OCI-M2 (cell line): ENCODE results near the gene RAB4A.

Source experiments
- DNase-seq: peaks from one replicate; lab custom pipeline; 2025; ENCODE audit not compliant: unreplicated experiment; lab: John Stamatoyannopoulos, UW

Gene RAB4A, protein sequence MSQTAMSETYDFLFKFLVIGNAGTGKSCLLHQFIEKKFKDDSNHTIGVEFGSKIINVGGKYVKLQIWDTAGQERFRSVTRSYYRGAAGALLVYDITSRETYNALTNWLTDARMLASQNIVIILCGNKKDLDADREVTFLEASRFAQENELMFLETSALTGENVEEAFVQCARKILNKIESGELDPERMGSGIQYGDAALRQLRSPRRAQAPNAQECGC

DNA sequence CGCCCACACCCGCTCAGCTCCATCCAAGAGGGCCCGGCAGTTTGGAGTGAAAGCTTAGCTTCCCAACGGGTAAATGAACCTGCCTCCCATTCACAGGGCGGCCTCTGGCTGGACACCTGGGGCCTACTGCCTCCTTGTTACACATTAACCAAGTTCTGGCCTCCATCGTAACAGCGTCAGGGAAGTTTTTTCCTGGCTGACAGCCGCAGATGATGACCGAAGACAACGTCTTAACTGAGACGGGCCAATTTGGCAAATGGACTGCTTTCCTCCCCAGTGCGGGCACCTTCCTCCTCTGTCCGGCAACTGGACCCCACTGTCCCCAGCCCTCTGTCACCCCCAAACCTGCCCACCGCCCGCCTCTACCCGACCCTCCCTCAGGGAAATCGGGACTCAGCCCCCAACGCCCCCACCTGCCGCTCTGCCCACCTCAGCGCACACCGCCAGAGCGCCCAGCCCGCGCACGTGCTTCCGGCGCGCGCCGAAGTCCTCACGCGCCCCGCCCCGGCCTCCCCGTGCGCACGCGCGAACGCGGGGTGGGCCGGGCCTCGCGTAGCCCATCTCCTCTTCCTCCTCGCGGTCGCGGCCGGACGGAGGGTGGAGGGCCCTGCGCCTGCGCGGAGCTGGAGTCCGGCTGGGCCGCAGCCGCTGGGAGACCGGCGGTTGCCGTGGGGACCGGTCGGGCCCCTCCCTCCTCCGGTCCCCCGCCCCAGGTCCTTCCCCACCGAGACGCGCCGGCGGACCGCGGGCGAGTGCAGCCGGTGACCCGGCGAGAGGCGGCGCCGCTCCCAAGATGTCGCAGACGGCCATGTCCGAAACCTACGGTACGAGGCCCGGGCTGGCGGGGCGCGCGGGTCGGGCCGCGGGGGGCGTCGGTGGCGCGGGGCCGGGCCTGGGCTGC is at the start of gene RAB4A:
Gene RAB4A (plus strand): TSS at position 565 of the 901 bp plus-strand sequence. CDS start 229 bp downstream, at position 794.
- DNase-seq = no peak

DNA sequence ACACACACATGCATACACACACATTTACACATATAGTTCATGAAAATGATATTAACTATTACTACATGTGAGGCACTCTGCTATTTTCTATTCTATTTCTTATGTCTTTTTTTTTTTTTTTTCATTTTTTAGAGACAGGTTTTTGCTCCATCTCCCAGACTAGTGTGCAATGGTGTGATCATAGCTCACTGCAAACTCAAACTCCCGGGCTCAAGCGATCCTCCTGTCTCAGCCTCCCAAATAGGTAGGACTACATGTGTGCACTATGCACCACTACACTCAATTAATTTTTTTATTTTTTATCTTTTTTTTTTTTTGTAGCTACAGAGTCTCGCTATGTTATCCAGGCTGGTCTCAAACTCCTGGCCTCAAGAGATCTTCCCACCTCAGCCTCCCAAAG is 48.8 kb upstream of the RAB4A start:
- DNase-seq = no peak

DNA sequence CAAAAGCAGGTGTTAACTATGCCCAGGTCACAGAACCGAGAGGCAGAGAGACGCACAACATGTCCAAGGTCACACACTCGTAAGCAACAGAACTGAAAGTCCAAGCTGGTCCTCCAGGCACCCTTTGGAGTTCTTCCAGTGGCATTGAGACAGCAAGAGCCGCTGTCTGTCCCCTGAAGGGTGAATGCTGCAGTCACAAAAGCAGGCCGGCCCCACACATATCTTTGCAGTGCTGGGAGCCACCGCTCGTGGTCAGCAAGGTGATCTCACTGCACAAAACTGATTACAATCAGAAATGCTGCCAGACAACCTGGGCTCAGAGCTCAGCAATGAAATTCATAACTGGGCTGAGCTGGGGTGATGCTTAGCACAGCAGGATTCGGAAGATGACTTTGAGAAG is 47.4 kb upstream of the RAB4A start:
- no peak for DNase-seq

DNA sequence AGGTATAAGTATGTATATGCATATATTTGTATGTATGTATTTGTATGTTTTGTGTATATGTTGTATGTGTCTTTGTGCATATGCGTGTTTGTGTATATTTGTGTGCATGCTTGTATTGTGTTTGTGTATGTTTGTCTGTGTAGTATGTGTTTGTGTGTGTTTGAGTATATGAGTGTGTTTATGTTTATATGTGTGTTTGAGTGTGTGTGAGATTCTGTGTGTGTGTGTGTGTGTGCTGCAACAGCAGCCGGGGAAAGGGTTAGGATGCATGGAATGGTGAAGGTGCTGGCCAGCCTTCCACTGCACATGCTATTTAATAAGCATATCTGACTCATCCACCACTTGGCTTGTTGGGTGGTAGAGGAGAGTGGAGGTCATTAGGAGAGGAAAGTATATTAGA is 46.6 kb upstream of the RAB4A start:
- no peak for DNase-seq

DNA sequence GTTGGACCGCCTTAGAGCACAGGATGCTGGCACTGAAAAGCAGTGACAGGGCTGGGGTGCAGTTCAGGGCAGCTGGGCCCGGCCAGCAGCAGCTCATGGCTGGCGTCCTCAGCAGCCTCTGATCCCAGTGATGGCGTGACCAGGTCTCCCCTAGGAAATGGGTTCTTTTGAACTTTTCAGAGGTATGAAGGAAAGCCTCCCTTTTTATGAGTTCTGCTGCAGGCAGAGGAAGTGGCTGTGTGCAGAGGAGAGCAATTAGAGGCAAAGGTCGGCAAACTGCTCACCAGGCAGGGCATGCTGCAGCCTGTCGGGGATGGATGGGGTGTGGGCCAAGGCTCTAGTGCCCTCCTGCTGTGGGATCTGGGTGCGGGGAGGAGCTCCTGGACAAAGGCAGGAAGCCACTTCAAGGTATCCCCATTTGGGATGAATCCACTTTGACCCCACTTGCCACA is 45.6 kb upstream of the RAB4A start:
- no peak for DNase-seq

DNA sequence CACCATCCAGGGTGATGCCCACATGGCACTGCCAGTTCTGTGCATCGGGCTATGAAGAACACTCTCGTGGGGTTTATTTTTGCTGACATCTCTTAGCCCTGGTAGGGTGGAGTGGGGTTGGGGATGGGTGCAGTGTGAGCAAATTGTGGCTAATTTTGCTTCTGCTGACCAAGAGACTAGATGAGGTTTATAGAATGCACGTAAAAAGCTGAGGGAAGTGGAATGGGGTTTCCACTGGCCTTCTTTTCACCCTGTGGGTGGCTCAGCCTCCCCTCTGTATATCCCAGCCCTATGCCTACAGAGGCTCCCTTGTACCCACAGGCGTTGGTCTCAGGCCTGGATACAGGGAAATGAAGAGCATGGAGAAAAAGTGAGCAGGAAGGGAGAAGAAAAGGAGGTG is 44.1 kb upstream of the RAB4A start:
- DNase-seq = no peak

DNA sequence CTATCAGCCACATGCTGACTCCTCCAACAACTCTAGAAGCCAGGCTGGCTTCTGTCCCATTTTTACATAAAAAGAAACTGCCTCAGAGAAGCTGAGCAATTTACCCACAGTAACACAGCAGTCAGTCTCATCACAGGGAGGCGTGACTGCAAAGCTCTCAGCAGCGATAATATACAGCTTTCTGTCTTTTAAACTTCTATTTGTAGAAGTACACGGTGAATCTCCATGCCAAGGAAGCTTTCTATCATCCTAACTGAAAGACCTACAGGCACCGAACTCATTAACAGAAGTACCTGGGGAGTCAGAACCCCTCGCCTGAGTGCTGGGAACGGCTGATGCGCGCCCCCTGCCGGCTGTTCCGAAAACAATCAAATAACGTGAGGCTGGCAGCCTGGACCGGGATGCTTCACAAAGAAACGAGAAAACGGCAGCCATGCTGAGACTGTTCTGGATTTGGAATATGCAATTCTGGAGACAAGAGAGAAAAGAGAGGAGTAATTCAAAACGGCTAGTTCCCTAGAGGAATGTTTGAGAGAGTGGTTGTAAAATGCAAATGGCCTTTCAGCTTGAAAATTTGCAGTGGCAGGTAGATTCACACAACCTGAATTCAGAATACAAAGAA is 43.5 kb upstream of the RAB4A start:
- no peak for DNase-seq

DNA sequence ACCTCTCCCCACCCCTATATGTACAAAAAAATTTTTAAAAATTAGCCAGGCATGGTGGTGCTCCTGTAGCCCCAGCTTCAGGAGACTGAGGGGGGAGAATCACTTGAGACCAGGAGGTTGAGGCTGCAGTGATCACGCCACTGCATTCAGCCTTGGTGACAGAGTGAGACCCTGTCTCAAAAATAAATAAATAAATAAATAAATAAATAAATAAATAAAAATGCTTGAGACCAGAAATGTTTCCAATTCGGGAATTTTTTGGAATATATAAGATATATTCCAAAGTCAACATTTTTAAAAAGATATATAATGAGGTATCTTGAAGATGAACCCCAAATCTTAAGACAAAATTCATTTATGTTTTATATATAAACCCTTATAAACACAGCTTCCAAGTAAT is 42.4 kb upstream of the RAB4A start:
- no peak for DNase-seq

DNA sequence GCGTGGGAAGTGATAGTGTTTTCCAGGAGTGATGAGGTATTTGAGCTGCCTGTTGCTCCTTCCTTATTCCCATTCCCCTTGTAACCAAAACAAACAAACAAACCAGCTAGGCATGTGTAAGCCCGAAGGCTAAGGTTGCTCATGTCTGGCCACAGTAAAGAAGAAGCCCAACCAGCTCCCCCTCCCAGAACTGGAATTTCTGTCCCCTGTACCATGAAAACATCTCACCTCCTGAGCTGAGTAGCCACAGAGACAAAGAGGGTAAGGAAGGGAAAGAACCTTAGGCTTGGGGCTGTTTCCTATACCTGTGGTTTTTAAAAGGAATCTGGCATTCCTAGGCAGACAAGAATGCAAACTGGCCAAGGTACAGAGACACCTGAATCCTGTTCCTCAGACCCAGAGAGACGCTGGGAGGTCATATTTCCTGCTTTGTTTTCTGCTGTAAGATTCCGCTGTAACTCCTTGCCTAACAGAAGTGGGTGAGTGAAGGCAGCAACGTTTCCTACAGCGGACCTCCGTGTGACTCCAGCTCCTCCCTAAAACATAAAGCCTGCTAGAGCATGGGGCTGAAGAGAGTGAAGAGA is 41.7 kb upstream of the RAB4A start:
- DNase-seq = no peak

DNA sequence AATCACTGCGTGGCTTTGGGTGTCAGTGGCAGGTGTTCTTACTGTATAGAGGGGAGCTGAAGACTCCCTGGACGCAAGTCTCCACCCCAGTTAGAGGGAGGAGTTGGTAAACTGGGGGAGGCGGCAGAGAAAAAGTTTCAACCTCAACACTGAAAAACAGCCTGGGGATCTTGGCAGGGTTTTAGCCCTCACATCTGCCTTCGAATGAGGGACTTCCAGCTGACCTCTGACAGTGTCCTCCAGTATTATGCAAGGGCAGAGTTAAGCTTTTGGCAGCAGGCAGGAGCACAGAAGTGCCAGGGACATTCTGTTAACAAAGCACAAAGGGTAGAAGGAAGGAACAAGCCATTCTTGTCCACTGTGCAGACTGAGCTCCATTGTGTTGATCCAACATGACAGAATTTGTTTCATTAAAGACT is 41.2 kb upstream of the RAB4A start:
- no peak for DNase-seq

DNA sequence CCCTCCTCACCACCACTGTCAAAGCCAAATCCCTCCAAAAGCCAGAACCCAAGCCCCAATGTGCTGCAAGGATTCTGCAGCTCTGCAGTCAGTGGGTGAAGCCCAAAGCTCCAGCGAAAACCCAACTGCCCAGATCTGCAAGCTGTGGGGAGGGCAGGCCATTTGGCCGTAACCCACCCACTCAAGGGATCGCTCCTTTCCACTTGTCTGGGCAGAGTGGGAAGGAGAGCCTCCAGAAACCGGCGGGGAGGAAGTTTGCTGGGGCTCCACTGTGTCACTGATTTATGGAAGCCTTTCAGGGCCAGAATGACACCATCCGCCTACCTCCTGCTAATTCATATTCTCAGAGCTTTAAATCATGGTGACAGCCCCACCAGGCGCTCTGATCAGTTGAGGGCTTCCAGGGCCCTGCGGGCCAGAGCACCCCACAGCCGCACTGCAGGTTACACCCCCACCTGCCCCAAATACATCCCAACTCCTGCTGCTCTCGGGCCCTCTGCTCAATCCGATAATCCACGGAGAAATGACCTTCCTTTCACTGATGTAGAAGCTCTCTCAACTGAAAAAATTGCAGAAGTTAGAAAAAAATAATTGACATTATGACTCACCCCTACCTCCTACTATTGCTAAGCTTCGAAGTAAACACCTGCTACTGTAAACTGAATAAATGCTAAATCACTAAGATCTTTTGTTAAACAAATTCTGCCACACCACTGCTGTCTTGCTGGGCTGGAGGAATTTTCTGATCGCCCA is 40.6 kb upstream of the RAB4A start:
- DNase-seq = no peak

DNA sequence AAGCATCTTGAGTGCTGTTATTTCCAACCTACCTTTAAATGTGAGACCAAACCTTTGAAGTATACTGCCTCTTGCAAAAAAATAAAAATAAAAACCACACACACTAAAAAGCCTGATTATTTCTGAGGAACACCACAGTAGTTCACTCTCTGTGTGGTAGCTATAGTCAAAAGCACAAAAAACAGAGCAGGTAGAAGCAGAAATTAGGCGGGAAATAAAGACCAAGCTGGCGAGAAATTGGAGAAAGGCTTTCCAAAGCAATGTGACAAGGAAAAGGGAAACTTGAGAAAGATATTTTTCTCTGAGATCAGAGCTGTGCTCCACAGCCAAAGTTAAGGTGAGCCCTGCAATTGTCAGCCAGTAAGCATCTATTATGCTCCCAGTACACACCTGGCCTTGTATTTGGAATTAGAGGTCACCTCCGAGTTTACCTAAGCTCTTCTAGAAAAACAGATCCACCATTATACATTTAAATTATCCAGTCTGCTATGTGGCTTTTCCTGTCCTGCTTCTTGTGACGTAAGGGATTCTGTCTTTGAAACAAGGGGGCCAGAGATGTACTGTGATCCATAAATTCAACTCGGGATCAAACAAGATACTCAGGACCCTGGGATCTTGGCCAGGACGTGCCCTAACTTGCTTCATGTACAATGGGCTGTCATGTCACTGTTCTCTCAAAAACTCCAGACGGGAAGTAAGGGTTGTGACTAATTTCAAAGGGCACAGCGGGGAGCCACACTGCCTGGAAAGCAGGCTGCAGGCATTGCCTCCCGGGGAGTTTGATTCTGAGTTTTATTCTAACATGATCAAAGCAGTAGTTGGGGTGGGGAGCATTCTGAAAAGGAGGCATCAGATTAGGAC is 39.8 kb upstream of the RAB4A start:
- DNase-seq = no peak

DNA sequence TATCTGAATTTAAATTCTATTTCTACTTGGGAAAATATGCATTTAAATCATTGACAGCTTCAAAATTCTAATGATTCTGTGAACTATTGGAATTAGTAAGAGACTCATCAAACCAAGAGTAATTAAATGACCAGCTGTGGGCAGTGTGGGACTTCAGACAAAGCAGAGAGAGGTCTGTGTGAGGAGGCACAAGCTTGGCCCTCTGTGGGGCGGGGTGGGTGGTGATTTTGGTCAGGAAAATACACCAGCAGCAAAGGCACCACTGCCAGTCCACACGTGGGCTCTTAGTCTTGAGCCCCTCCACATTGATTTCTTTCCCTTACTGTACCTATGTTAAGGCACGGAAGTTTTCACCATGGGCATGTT is 39.2 kb upstream of the RAB4A start:
- no peak for DNase-seq

DNA sequence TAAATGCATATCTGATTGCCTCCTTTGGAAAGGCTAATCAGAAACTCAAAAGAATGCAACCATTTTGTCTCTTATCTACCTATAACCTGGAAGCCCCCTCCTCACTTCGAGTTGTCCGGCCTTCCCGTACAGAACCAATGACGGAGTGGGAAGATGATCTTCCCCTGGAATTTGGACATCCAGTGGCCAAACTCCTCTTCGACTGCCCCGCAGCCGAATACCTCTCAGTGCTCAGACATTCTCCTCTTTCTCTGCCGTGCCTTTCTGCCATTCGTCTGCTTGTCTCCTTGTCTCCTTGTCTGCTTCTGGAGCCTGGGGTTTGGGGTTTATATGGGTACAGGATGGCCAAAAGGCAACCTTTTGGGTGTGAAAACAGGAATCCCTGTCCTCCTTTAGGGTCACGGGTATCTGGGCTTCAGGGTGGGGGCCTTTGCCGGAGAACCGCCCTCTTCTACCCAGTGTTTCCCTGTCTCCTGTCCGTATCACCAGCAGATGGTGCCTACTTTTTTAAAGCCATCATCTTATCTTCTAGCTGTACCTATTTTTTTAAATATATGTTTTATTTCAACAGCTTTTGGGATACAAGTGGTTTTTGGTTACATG is 35.9 kb upstream of the RAB4A start:
- DNase-seq = no peak

DNA sequence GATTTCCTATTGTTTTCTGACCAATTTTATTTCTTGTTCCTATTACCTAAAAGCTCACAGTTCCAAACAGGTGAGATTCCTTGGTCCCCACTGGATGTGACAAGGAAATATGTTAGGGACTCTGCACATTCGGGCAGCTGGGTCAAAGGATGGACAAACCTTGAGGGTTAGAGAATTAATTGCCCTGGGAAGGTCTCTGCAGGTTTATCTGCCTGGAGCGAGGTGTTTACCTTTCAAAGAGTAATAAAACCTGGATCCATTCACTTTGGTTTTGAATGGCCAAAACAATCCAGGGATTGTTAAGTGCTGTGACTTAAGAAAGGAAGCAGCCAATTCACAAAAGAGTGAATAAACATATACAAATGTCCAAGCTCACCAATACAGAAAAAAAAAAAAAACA is 33.6 kb upstream of the RAB4A start:
- no peak for DNase-seq

DNA sequence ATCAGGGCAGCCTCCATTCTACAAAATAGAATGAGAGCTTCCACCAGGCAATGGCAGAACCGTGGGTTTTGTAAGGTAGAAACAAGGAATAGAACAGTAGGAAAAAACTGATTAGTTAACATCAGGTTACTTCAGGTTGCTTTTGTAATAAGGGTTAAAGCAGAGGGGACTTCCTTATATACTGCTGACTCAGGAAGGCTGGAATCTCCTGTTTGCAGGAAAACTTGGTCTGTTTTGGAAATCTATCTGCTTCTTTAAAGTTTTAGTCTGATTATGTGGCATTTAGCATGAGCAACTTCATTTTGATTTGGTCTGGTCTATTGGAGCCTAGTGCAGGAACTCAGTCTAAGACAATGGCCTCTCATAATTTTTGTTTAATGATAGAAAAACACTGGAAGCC is 32.7 kb upstream of the RAB4A start:
- no peak for DNase-seq

DNA sequence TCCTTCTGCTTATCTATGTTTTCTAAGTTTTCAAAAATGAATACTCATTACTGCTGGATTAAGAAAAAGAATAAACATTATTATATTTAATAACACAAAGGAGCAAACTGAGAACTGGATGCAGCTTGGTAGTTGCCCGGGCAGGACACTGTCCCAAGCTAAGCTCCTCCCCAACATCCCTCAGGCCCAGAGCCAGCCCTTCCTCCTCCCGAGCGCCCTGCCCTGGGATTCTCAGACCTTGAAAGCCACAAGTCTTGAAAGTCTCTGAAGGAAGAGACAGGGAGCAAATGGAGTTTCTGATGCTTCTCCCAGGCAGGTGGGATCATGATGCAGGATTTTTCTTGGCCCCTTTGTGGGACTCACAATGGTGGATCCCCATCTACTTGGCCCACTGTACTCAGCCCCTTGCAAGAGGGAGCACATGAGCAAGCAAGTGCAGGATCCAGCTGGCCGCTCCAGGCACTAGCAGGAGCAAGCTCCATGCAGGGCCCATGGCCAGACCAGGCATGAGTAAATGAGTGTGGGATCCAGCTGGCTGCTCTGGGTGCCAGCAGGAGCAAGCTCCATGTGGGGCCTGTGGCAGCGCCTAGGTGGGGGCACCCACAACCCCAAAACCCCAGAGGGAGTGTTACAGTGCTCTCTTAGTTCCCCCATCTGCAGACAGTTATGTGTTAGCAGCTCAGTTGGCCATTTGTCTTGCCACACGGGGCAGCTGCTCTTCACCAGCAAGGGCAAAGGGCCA is 32.1 kb upstream of the RAB4A start:
- DNase-seq = no peak

DNA sequence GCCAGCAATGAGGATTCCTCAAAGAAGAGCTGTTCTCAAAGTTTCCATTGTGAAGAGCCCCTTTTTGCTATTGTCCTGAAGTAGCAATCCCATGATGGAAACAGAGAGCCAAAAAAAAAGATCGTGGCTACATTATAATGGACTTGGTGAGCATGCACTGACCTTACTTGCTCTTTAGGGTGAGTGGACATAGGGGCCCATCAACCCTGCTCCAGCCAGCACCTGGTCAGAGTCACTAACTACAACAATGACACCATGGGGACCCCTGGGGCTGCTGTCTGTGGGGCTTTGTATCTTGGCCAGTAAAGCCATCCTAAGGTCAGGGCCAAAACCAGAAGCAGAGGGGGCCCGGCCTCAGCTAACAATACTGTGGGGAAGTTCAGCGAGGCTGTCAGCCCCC is 30.4 kb upstream of the RAB4A start:
- no peak for DNase-seq

DNA sequence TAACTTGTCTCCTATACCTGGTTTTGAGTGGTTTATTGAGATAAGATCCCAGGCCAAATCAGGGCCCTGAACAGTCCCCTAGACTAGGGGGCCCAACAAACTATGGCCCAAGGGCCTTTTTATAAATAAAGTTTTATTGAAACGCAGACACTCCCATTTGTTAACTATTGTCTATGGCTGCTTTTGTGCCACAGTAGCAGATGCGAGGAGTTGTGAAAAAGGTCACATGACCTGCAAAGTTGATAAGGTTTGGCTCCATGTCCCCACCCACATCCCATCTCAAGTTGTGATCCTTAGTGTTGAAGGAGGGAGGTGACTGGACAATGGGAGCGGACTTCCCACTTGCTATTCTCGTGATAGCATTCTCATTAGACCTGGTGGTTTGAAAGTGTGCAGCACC is 29.5 kb upstream of the RAB4A start:
- DNase-seq = no peak
